HepG2 (cell line): ENCODE results near the gene HARBI1. TPM values are rescaled to one million over a fixed set of nuclear protein-coding genes. Genes with fewer than 3 reads are reported as not detected.

ENCODE experiments used
- DMAP1 ChIP-seq: IDR thresholded peaks from 2 replicates; pipeline ENCODE4 v1.6.1; 2016
- GMEB1 ChIP-seq: sonication (generic); formaldehyde crosslinking; IDR thresholded peaks from 2 replicates; pipeline ENCODE4 v1.5.1; 2020; ENCODE audit warnings: missing genetic modification reagents, mild to moderate bottlenecking, borderline replicate concordance
- HCFC1 ChIP-seq: fragments of 150-350 bp; IDR thresholded peaks from 2 replicates; pipeline ENCODE4 v1.6.1; 2014; ENCODE audit warnings: low read depth, low read length
- HNF4A ChIP-seq: sonication (generic); formaldehyde crosslinking; IDR thresholded peaks from 2 replicates; pipeline ENCODE4 v1.4.0; 2020; ENCODE audit warnings: missing genetic modification reagents
- HOXA3 ChIP-seq: sonication (generic); formaldehyde crosslinking; IDR thresholded peaks from 2 replicates; pipeline ENCODE4 v1.5.0; 2020; ENCODE audit warnings: missing genetic modification reagents
- KLF9 ChIP-seq: IDR thresholded peaks from 2 replicates; pipeline ENCODE4 v1.6.1; 2016; ENCODE audit warnings: low read depth
- MBD4 ChIP-seq: IDR thresholded peaks from 2 replicates; pipeline ENCODE4 v1.6.1; 2012; ENCODE audit warnings: low read length, inconsistent platforms, borderline replicate concordance
- MEIS1 ChIP-seq: sonication (generic); formaldehyde crosslinking; IDR thresholded peaks from 2 replicates; pipeline ENCODE4 v1.9.0; 2021; ENCODE audit warnings: mild to moderate bottlenecking, missing genetic modification reagents, moderate library complexity, borderline replicate concordance
- NONO ChIP-seq, 2 experiments: fragments of 450-650 bp in 1 of 2; sonication (generic) in 1 of 2; formaldehyde crosslinking in 1 of 2; IDR thresholded peaks in 1 of 2; conservative IDR thresholded peaks in 1 of 2; 2 replicates each; pipeline versions ENCODE4 v1.6.1 to v1.8.0; 2017 to 2022; ENCODE audit warnings: mild to moderate bottlenecking in 1 of 2, missing genetic modification reagents in 1 of 2, moderate library complexity in 1 of 2
- NR2F2 ChIP-seq: IDR thresholded peaks from 2 replicates; pipeline ENCODE4 v1.6.1; 2012; ENCODE audit warnings: low read depth, inconsistent platforms, borderline replicate concordance
- PCBP2 ChIP-seq: fragments of 200-400 bp; formaldehyde crosslinking; optimal IDR thresholded peaks from 2 replicates; pipeline ENCODE3; 2018; ENCODE audit warnings: low read length, low read depth; ENCODE audit not compliant: poor library complexity, severe bottlenecking
- RAD21 ChIP-seq: fragments of 450-650 bp; formaldehyde crosslinking; IDR thresholded peaks from 2 replicates; pipeline ENCODE4 v1.5.0; 2020; ENCODE audit warnings: mild to moderate bottlenecking
- SPEN ChIP-seq: sonication (generic); formaldehyde crosslinking; IDR thresholded peaks from 2 replicates; pipeline ENCODE4 v1.5.1; 2020; ENCODE audit warnings: low read depth, mild to moderate bottlenecking, missing genetic modification reagents
- STAG1 ChIP-seq: sonication (generic); formaldehyde crosslinking; IDR thresholded peaks from 2 replicates; pipeline ENCODE4 v1.4.0; 2020; ENCODE audit warnings: missing genetic modification reagents
- SUZ12 ChIP-seq: fragments of 150-350 bp; IDR thresholded peaks from 2 replicates; pipeline ENCODE4 v1.6.1; 2014; ENCODE audit warnings: low read depth, low read length
- ZBTB34 ChIP-seq: sonication (generic); formaldehyde crosslinking; IDR thresholded peaks from 2 replicates; pipeline ENCODE4 v1.8.0; 2022; ENCODE audit warnings: mild to moderate bottlenecking, missing genetic modification reagents
- ZBTB7B ChIP-seq: sonication (generic); formaldehyde crosslinking; IDR thresholded peaks from 2 replicates; pipeline ENCODE4 v1.4.0; 2020; ENCODE audit warnings: missing genetic modification reagents
- ZNF224 ChIP-seq: sonication (generic); formaldehyde crosslinking; IDR thresholded peaks from 2 replicates; pipeline ENCODE4 v1.5.0; 2020; ENCODE audit warnings: mild to moderate bottlenecking, missing genetic modification reagents
- ZNF687 ChIP-seq: sonication (generic); formaldehyde crosslinking; IDR thresholded peaks from 2 replicates; pipeline ENCODE4 v1.5.1; 2020; ENCODE audit warnings: mild to moderate bottlenecking, missing genetic modification reagents, moderate library complexity
- polyA plus RNA-seq, 8 experiments: library from polyadenylated mRNA; depleted of rRNA in 3 of 8; stranded (reverse) in 7 of 8; unstranded in 1 of 8; fragments of >200 nt; fragmentation: Illumina TruSeq in 4 of 8; extraction: Trizol in 4 of 8; gene quantifications; 2 replicates each; pipeline versions ENCODE4 v1.2.1 to v1.2.3, GENCODE V29; 2011 to 2016; ENCODE audit warnings: low read depth in 4 of 8, missing spikeins in 1 of 8, mixed read lengths in 1 of 8; ENCODE audit not compliant: insufficient read depth in 1 of 8
- total RNA-seq, 5 experiments: library from RNA; depleted of rRNA; stranded (reverse); fragments of >200 nt; fragmentation: Illumina TruSeq; extraction: Trizol; gene quantifications; 2 replicates each; pipeline ENCODE4 v1.2.3, GENCODE V29; 2016; ENCODE audit warnings: low read depth in 1 of 5

The HARBI1 gene
- total and polyA plus RNA-seq, 2 of the 13 experiments (the other 11 are each of a cell fraction or from before 2014, with no cell fraction given): 2.5 to 4.8 TPM

- TF ChIP-seq GMEB1 (CRISPR knock-in tag) (no peak), HNF4A (CRISPR knock-in tag) (peak; percentile 59; the same call in 1 of the 2 replicates), KLF9 (CRISPR knock-in tag) (no peak), ZNF687 (0 out of 2 replicates have a peak, but pooled peaks have one; percentile 13), MBD4 (no peak), ZBTB34 (no peak), NR2F2 (0 out of 2 replicates have a peak, but pooled peaks have one; percentile 27), ZBTB7B (CRISPR knock-in tag) (no peak), PCBP2 (no peak), HCFC1 (no peak), MEIS1 (no peak), HOXA3 (no peak; the same call in 1 of the 2 replicates), SUZ12 (no peak), SPEN (CRISPR knock-in tag) (no peak), DMAP1 (CRISPR knock-in tag) (no peak), NONO (IDR thresholded peaks at IDR 0.05) (no peak), NONO (CRISPR knock-in tag; conservative IDR thresholded peaks at IDR 0.05) (no peak), STAG1 (CRISPR knock-in tag) (no peak), RAD21 (CRISPR knock-in tag) (no peak), ZNF224 (CRISPR knock-in tag) (no peak)
These were observed 16.5 kb upstream of the HARBI1 start (continued) for GRCh38 chr11:46633291-46634217.
